ENCODE results near the gene CEMIP. TPM values are rescaled to one million over a fixed set of nuclear protein-coding genes. Genes with fewer than 3 reads are reported as not detected.

CEMIP gene
- total RNA-seq, 1 donor from 2014 or later = 0.20 TPM

- peak; percentile 6 for DNase-seq (ENCODE audit: low read depth)
These were observed 73.5 kb downstream of the CEMIP start for GRCh38 chr15:80852676-80853075.

GRCh38 chr15:80854104-80854503 is 74.9 kb downstream of the CEMIP start:
- no peak for DNase-seq (ENCODE audit: low read depth)

- no peak for DNase-seq (ENCODE audit: low read depth)
These were observed 76.0 kb downstream of the CEMIP start for GRCh38 chr15:80855206-80855605.

GRCh38 chr15:80856400-80856799 is 77.2 kb downstream of the CEMIP start:
- DNase-seq (ENCODE audit: low read depth) = no peak

- peak; percentile 39 for DNase-seq (ENCODE audit: low read depth)
These were observed 77.7 kb downstream of the CEMIP start for GRCh38 chr15:80856809-80857377.

- peak; percentile 12 for DNase-seq (ENCODE audit: low read depth)
These were observed 82.6 kb downstream of the CEMIP start for GRCh38 chr15:80861731-80862170.

- no peak for DNase-seq (ENCODE audit: low read depth)
These were observed 85.5 kb downstream of the CEMIP start for GRCh38 chr15:80864666-80865065.

GRCh38 chr15:80866936-80867335 is 87.8 kb downstream of the CEMIP start:
- DNase-seq (ENCODE audit: low read depth) = no peak

- DNase-seq (ENCODE audit: low read depth) = no peak
These were observed 91.2 kb downstream of the CEMIP start for GRCh38 chr15:80870366-80870765.

- DNase-seq (ENCODE audit: low read depth) = no peak
These were observed 91.7 kb downstream of the CEMIP start for GRCh38 chr15:80870893-80871292.

GRCh38 chr15:80871858-80872257 is 92.7 kb downstream of the CEMIP start:
- DNase-seq (ENCODE audit: low read depth) = no peak

GRCh38 chr15:80873366-80873952 is 94.3 kb downstream of the CEMIP start:
- DNase-seq (ENCODE audit: low read depth) = no peak

- no peak for DNase-seq (ENCODE audit: low read depth)
These were observed 96.6 kb downstream of the CEMIP start for GRCh38 chr15:80875568-80876347.

- no peak for DNase-seq (ENCODE audit: low read depth)
These were observed 97.1 kb downstream of the CEMIP start for GRCh38 chr15:80876348-80876674.

GRCh38 chr15:80878242-80878866 is 99.2 kb downstream of the CEMIP start:
- peak; percentile 43 for DNase-seq (ENCODE audit: low read depth)

- DNase-seq (ENCODE audit: low read depth) = no peak
These were observed 99.7 kb downstream of the CEMIP start for GRCh38 chr15:80878867-80879250.

- DNase-seq (ENCODE audit: low read depth) = no peak
These were observed 100.9 kb downstream of the CEMIP start for GRCh38 chr15:80880086-80880485.

GRCh38 chr15:80883641-80884040 is 104.5 kb downstream of the CEMIP start:
- DNase-seq (ENCODE audit: low read depth) = no peak

GRCh38 chr15:80885016-80885579 is 105.9 kb downstream of the CEMIP start:
- DNase-seq (ENCODE audit: low read depth) = no peak

GRCh38 chr15:80887148-80887547 is 108.0 kb downstream of the CEMIP start:
- no peak for DNase-seq (ENCODE audit: low read depth)

GRCh38 chr15:80888846-80889245 is 109.7 kb downstream of the CEMIP start:
- DNase-seq (ENCODE audit: low read depth) = no peak

GRCh38 chr15:80890341-80891005 is 111.3 kb downstream of the CEMIP start:
- no peak for DNase-seq (ENCODE audit: low read depth)

Measured in renal cortical epithelial cell (primary cell).